Epithelial cell of proximal tubule (primary cell): Measurements from ENCODE around the gene CKB. TPM values are rescaled to one million over a fixed set of nuclear protein-coding genes. Genes with fewer than 3 reads are reported as not detected.
A peak's percentile ranks its signal among the peaks of the same experiment; 100 is the strongest.

Experiments
- DNase-seq: peaks from one replicate; pipeline ENCODE4 v3.0.0-alpha.2; 2011; ENCODE audit warnings: low read depth
- H3K4me3 ChIP-seq: 2 replicates; pipeline ENCODE4 v1.5.1; 2011; ENCODE audit warnings: low read depth, mild to moderate bottlenecking, low read length
- total RNA-seq: library from RNA; depleted of rRNA; stranded (reverse); fragments of >200 nt; gene quantifications from 2 replicates; pipeline ENCODE4 v1.2.3, GENCODE V29; 2015
- TF ChIP-seq, protein P1 (sequence below): conservative IDR thresholded peaks from 2 replicates; pipeline ENCODE4 v1.5.1; 2012; ENCODE audit warnings: low read depth, mild to moderate bottlenecking, low read length

CKB gene
- total RNA-seq, 1 donor from 2014 or later = 789 TPM

DNA sequence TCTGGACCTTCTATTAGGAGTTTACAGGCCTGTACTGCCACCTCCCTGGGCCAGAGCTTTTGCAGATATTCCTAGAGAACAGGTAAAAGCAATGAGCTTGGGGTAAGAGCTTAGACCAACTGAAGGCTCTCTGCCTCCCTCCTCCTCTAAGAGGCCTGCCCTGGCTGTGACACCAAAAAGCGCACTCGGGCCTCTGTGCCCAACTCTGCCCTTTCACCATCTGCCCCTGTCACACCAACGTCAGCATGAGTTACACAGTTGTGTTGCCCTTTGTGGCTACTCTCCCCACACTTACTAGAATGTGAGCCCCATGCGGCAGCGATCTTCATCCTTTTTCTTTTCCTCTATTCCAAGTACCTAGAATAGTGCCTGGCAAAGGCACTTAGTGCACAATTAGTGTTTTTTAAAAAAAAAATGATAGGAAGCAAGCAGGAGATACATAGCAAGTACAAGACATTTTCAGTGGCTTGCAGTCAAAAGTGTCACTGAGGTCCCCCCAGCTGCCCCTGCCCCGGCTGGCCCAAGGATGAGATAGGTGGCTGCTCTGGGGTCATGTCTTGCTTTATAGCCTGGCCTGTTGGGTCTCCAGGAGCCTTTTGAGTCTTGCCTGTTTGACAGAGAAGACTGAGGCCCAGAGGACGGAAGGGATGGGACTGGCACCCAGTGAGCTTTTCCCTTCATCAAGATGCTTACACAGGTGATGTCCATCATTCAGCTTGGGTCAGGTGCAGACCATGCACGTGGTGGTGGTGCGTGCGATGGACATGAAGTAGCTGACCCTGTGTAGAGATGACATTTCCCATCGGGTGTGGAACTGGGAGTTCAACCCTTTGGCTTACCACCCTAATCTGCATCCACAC lies 12.5 kb downstream of the CKB start:
- DNase-seq = no peak
- no peak overlapping the region for H3K4me3 ChIP-seq
- TF ChIP-seq, protein P1, sequence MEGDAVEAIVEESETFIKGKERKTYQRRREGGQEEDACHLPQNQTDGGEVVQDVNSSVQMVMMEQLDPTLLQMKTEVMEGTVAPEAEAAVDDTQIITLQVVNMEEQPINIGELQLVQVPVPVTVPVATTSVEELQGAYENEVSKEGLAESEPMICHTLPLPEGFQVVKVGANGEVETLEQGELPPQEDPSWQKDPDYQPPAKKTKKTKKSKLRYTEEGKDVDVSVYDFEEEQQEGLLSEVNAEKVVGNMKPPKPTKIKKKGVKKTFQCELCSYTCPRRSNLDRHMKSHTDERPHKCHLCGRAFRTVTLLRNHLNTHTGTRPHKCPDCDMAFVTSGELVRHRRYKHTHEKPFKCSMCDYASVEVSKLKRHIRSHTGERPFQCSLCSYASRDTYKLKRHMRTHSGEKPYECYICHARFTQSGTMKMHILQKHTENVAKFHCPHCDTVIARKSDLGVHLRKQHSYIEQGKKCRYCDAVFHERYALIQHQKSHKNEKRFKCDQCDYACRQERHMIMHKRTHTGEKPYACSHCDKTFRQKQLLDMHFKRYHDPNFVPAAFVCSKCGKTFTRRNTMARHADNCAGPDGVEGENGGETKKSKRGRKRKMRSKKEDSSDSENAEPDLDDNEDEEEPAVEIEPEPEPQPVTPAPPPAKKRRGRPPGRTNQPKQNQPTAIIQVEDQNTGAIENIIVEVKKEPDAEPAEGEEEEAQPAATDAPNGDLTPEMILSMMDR = no peak

DNA sequence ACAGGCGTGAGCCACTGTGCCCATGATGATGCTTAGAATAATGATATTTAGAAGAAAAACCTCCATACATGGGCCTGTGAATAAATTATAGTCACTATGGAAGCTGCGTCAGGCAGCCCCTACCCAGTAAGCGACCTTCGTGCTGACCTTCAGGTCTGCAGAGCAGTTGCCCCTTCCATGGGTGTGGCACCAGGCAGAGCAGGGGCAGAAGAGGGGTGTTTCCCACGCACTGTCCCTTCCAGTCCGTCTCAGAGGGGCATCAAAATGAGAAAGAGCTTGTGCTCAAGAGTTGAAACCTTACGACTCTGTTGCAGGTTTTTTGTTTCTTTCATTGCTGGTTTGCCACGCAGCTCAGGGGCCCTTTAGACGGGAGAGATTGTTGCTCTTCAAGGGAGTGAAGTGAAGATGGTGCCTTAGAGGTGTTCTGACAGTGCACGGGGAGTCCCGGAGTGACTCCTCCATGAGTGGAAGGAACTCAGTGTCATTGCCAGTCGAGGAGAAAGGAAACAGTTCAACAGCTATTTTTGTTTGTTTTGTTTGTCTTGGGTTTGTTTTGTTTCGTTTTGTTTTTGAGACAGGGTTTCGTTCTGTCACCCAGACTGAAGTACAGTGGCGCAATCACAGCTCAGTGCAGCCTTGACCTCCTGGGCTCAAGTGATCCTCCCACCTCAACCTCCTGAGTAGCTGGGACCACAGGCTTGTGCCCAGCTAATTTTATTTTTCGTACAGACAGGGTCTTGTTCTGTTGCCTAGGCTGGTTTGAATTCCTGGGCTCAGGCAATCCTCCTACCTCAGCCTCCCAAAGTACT lies 13.9 kb downstream of the CKB start:
- no peak for DNase-seq
- no peak overlapping the region for H3K4me3 ChIP-seq
- TF ChIP-seq, protein P1 = no peak

DNA sequence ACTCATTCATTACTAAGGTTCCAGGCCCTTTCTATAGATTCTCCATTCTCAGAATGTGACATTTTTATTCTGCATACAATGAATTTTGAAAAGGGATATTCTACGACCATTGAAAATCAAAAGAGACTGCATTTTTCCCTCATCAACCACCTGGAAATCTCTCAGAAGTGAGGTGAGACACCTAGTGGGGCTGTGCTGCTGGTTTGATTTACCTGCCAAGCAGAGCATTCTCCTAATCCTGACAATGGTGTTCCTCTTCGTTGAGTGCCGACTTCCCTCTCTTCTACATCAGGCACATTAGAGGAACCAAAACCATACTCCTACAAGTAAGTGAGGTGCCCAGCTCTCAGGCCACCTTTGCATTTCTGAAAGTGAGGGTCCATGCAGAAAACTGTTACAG lies 14.9 kb downstream of the CKB start:
- no peak for DNase-seq
- no peak overlapping the region for H3K4me3 ChIP-seq
- TF ChIP-seq, protein P1 = no peak

DNA sequence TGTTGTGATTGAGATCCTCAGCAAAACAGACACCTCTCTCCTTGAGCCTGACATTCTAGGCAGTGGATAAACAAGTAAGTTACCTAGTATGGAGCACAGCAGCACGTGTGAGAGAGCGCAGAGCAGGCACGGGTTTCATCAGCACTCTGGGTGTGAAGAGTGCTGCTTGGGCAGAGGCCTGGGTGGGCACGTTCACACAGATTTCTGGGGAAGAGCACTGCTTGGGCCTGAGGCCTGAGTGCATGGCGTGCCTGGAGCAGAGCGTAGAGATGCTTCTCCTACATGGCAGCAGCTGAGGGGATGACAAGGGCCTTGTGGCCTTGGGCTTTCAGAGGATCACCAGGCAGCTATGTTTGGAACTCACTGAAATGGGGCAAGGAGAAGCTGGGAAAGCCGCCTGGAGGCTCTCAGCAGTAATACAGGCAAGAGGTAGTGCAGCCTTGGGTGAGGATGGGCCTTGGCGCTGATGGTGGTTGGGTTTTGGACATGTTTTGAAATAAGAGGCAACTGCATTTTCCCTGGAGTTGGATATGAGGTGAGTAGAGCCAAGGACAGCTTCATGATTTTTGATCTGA lies 17.6 kb downstream of the CKB start:
- DNase-seq = no peak
- no peak overlapping the region for H3K4me3 ChIP-seq
- TF ChIP-seq, protein P1 = peak; percentile 16

DNA sequence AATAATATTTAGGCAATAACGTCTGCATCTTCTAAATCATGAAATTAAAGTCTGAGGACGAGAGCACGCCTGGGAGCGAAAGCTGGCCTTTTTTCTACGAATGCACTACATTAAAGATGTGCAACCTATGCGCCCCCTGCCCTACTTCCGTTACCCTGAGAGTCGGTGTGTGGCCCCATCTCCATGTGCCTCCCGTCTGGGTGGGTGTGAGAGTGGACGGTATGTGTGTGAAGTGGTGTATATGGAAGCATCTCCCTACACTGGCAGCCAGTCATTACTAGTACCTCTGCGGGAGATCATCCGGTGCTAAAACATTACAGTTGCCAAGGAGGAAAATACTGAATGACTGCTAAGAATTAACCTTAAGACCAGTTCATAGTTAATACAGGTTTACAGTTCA lies 19.3 kb downstream of the CKB start:
- DNase-seq = no peak
- TF ChIP-seq, protein P1 = no peak
- no peak overlapping the region for H3K4me3 ChIP-seq

DNA sequence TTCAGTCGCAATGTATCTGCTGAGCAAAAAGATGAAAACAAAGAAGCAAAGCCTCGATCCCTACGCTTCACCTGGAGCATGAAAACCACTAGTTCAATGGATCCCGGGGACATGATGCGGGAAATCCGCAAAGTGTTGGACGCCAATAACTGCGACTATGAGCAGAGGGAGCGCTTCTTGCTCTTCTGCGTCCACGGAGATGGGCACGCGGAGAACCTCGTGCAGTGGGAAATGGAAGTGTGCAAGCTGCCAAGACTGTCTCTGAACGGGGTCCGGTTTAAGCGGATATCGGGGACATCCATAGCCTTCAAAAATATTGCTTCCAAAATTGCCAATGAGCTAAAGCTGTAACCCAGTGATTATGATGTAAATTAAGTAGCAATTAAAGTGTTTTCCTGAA lies 19.8 kb downstream of the CKB start:
- DNase-seq = no peak
- TF ChIP-seq, protein P1 = no peak
- H3K4me3 ChIP-seq = no peak overlapping the region
